NCI-H446 (cell line): ENCODE measurements around the gene GPC6.
"Not testable (repeated sequence)": the region's sequence is repeated elsewhere in the genome, so short reads cannot be mapped to it uniquely, and the experiment has no call there.

Source experiments
- DNase-seq, 2 experiments: peaks; one replicate each; lab custom pipeline; 2025; lab: John Stamatoyannopoulos, UW

Gene GPC6

DNA sequence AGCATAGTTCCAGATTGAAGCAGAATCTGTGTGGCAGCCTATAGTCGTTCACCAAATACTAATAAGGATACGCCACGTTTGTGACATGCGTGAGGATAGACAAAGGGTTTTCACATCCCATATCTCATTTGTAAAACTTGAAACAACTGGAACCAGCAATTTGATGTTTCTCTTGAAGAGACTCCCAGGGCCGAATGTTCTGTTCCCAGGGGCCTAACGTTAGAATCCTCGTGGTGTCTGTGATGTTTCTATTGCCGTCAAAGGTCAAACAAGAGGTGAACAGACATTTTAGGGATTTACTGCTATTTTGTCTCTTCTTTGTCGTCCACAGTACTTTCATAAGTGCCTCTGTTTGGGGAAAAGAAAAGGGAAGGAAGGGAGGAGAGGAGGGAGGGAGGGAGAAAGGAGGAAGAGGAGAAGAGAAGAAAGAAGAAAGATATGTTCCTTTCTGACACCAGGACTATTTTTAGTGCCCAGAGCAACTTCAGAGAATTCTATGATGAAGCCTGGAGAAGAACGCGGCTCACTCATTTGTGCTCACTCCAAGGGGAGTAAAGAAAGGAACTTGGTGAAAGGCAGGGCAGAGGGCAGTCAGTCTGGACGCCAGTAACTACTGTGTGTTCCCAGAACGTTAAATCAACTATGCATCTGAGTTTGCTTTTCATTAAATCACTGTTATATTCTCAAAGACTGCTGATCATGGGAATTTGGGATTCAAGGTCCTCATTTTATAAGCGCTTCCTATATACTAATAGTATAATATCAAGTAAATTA is 1098.3 kb downstream of the GPC6 start:
- DNase-seq = no peak

DNA sequence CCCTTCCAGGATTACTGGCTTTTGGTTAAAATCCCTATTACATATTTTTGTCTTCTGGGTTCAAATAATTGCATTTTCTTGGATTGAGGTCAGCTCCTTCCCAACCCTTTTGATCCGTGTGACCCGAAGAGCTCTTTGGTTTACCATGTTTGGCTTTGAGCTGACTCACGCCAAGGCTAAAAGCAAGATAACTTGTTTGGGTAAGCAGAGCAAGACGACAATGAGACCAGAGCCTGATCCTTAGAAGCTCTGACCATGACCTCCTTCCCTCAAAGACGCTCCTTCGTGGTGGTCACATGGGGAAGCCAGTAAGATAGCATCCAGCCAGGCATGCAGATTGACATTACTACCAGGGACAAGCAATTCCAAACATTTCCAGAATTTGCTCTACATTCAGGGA is 1099.0 kb downstream of the GPC6 start:
- no peak for DNase-seq

DNA sequence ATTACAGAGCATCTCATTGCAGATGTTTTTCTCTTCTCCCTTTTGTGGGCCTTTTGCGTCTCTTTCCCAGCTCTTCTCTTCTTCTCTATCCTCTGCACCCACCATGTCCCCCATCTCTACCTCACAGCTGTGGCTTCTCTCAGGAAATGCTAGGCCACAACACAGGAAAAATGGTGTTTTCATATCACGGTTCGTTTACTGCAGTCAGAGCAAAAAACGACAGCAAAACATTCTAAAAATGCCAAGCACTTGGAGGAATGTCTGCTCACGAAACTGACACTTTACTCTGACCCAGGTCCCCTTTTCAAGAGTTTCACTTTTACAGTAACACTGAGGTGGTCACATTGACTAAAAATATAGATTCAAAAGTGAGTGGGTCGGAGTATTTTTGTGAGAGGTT is 1100.7 kb downstream of the GPC6 start:
- no peak for DNase-seq

DNA sequence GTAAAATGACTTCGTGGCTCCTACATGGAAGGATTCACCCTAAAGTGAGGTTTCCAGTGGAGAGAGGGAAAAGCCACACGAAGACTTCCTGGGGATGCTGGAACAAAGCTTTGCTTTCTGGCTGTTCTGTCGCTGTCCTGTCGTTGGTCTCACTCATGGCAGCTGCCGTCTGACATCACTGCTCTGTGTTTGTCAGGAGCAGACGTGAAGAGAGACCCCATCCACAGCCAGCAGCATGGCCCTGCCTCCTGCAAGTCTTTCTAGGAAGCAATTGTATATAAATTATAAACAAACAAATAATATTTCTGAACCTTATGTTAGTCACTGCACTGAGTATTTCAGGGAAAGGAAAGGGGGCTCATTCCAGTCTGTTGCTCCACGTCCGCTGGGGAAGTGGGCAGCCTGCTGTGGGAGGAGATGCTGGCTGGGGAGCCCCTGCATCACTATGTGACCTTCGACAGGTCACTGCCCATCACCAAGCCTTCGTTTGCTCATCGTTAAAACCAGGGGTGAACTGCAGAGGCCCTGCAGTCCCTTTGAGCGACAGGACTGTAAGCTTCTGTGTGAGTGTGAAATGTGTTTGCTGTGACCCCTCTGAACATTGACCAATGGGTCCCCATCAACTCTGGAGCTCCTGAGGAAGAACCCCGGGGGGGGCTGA is 1101.9 kb downstream of the GPC6 start:
- DNase-seq = no peak

DNA sequence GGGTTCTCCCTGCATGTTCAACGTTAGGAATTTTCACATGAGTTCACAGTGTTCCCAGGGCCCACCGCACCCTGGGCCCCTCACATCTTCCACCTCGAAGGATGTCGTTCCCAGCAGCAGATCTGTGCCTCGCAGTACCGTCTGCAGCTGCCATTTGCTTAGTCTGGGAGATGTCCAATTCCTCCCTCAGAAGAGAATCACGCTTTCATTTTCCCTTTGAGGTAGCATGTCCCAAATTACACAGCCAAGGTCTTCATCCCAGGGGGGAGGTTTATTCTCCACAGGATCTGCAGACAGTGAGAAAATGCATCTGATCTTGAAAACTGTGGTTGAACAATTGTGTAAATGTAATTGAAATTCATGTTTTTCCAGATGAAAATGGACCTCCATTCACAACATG is 1102.7 kb downstream of the GPC6 start:
- no peak for DNase-seq

DNA sequence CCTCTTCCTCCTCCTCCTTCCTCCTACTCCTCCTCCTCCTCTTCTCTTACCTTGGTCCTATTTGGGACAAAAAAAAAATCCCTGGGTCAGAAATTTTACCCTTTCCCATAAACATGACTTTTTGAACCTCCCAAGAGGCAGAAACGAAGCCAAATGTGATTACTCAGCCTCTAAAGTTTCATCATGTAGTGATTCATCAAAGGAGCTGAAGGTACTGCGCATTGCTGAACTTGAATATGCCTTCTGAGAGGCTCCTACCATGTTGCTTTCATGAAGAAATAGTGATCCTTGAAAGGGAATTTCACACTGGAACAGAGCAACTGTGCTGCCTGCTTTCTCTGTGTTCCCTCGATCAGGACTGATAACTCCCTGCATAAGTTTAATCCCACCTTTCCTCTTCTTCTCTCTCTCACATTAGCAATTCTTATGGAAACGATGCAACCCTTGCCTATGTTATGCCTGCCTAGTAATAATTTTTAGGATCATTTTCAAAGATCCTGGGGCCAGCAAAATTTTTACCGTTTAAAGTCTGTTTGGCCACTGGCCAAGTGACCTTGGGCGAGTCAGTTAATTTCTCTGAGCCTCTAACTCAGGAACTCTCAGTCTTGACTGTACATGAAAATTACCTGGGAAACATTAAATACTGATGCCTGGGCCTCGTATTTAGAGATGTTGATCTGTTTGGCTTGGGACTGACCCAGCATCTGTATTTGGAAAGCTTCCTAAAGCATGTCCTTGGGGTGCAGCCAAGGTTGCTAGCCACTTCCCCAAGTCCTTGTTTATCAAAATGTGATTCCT is 1103.3 kb downstream of the GPC6 start:
- peak in 1 of 2 experiments; percentile 0 for DNase-seq

DNA sequence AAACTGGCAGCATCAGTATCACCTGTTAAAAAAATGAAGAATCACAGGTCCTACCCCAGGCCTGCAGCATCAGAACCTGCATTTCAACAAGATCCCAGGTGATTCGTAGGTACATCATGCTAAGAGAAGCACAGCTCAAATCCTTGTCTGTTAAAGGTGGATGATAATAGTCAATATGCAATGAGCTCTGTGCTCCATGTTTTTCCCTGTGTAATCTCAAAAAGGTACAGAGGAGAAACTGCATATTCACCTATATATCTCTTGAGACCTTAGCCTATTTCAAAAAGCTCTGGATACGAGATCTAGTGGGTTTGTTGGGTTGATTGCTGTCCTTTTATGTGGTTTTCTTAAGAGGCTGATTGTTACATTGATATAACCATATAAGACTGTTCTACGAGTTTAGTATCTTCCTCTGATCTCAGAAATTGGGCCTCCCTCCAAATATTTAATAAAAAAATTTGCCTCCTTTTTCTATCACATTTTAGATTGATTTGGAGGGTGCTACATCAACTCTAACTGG is 1104.0 kb downstream of the GPC6 start:
- no peak for DNase-seq

DNA sequence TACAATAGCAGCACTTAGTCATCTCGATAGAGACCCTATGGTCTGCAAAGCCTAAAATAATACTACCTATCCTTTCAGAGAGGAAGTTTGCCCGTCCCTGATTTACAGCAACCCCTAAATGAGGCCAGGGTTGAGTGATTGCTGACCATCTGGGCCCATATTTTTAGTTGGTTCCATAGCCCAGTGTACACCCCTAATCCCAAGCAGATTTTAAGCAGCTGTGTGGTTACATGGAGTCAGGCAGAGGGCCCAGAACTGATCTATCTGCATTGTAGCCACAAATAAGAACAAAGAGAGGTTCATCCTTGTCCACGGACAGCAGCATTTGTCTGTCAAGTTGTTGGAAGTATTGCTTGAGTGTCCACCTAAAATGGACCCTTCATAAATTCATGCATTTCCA is 1104.7 kb downstream of the GPC6 start:
- DNase-seq = no peak

DNA sequence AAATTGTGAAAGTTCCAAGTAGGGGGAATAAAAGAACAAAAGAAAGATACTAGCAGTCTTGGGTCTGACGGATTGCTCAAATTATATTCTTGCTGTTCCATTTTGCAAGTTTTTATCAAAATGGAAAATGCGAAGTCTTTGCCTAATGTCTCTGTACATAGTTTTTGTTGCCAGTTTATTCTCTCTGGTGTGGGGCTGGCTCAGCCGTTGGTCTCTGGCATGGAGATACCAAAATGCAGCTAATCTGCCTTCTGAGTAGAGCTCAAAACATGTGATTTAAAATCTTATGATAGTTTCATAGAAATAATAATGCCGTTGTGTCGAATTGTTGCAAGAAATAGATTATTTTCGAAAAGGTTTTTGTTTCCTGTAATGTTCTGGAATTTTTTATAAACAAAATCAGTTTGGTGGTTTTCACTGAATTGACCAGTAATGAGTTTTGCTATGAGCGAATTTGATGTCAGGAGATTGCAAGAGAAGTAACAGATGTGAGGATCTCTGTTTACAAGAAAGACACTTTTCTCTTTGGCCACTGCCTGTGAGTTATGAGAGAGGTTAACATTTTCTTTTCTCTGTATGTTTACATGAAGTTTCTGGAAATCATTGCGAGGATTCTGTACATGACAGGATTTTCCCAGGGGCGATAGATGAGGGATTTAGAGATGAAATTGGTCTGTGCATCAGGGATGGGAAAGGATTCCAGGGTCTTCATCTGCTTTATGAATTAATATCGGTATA is 1105.9 kb downstream of the GPC6 start:
- no peak for DNase-seq

DNA sequence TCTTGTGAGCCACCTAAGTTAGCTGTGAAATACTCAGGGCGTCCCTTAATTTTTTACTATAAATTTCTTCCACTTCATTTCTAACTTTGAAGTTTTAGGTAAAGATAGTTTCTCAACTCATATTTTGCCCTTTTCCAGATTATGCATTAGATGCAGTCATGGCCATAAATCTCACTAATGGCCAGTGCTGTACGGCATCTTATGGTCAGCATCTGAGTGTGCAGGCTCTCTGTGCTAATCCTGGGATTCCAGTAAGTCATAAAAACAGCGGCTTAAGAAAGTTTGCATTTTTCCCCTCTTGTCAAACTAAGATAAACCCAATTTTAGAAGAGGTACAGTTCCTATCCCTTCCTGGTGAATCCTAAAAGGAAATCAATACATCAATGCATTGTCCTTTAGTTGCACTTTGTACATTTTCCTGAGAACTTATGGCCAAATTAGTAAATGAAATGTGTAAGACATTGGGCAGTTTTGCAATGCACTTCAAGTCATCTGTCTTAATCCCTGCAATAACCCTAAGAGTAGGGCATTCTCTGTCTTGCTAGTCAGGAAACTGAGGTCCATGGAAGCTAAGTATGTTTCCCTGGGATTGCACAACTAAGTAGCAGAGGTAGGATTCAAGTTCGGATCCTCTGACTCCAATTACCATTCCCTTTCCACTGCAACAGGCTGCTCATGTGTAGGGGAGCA is 1106.7 kb downstream of the GPC6 start:
- DNase-seq = no peak

DNA sequence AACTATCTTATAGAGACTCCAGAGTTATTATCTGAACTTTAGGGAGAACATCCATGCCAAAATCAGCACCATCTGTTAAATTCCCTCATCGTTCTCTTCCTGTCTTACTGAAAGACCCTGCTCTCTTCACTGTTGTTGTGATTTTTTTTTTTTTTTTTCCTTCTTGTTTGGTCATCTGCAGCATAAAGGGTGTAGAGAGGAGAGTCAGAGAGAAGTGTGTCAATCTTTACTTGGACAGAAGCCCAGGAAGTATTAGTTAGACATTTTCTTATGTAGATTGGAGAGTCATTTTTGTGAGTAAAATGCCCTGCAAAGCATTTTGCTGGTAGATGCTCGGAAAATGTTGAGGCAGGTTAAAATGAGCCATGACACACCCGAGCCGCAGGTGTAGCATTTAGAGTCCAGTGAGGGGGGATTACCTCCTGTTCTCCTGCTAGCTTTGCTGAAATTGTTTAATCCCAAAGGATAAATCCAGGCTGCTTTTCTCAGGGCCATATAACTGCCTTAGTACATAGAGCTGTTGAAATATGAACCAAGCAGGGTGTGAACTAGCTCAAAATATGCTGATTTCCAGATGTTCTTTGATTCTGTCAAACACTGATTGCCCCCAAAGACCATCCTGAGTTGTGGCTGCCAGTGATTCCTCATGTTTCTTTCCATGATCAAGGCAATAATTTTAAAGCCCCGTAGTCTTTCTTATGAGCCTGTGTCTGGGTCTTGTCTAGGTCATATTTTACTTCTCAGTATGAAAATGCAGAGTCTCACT is 1109.3 kb downstream of the GPC6 start:
- no peak for DNase-seq

DNA sequence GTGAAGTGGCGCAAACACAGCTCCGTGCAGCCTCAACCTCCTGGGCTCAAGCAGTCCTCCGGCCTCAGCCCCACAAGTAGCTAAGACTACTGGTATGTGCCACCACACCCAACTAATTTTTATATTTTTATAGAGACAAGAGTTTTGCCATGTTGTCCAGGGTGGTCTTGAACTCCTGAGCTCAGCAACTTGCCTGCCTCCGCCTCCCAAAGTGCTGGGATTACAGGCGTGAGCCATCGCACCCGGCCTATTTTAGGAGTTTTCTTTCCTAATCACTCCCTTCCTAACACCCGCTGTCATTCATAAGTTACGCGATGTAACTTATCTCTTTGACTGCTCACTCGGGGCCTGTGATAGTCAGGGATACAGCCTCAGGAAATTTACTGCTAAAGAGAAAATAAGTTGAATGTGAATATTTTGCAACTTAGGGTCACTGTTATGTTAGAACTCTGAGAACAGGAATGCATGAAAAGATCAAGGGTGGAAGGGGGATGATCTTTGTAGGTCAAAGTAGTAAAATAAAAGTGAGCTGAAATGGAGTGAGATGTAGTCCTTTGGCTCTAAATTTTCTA is 1112.6 kb downstream of the GPC6 start:
- DNase-seq = no peak

DNA sequence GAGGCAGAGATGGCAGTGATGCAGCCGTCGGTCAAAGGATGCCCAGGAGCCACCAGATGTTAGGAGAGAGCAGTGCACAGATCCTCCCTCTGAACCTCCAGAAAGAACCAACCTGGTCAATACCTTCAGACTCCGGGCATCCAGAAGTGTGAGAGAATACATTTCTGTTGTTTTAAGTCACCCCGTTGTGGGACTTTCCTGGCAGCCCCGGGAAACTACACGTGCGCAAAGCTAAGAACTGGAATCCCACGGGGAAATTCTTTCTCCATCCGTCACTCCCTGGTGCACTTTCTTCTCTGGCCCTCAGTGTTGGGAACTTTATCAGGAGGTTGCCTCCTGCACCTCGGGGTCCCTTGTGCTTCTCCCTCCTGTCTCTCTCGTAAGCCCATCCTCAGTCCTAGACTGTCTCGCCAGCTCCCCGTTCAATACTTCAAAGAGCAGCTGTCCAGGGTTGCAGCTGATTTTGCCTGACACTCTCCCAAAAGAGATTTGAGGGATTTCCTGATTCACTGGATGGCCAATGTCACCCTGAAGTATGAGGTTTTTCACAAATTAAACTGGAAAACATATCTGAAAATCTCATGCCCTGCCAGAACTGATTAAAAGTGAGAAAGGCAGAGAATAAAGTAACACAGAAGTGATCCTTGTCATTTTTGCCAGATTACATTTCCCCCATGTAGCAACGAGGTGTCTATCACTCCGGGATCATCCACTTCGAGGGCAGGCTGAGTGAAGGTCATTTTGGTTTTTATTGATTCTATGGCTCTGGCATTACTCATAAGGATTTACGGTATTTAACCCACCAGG is 1116.0 kb downstream of the GPC6 start:
- no peak for DNase-seq

DNA sequence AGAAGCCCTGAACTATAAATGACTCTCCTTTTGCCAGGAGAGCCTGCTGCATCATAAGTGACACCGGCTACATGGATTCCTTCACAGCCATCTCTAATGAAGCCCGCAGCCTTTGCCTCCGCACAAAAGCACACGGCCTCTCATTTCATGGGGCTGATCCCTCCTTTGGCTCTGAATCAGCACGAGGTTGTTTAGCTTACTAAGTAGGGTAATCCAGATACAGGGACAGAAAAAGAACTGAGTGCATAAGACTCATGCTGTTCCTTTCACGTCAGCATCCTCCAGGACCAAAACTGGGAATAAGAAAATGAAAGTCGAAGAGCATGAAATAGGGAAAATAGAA is 1116.6 kb downstream of the GPC6 start:
- DNase-seq = no peak

DNA sequence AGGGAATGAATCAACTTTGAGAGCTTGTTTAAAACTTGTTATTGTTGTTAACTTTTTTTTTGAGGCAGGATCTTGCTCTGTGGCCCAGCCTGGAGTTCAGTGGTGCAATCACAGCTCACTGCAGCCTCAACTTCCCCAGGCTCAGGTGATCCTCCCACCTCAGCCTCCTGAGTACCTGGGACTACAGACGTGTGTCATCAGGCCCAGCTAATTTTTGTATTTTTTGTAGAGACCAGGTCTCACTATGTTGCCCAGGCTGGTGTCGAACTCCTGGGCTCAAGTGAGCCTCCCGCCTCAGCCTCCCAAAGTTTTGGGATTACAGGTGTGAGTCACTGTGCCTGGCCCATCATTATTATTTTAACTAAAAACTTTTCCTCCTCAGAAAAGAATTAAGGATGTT is 1117.1 kb downstream of the GPC6 start:
- DNase-seq = not testable (repeated sequence)

DNA sequence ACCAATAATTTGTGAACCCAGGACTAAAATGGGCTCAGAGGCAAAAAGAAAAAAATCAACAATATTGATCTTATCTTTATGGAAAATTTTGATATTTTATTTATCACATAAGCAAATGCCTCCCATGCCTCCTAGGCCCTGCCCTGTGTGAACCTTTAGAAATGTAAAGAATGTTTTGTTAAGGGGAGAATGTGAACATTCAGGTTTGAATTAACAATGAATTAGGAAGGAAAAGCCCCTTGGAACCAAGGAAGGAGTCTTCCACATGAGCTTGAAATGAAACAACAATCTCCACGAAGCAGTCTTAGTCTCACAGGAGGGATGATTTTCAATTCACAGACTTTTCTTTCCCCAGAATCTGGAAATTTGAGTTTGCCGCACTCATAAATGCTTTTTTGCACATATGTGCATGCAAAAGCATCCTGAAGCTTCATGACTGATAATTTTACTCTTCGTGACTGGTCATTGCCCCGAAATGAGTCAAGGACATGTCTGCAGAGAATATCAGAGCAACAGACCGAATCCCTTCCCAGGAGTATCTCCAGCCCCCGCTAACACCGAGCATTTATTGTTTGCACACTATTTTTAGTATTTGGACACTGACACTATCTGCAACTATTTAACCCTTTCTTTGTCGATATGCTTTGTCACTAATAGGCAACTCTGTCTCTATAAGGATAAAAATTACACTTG is 1117.7 kb downstream of the GPC6 start:
- no peak for DNase-seq

DNA sequence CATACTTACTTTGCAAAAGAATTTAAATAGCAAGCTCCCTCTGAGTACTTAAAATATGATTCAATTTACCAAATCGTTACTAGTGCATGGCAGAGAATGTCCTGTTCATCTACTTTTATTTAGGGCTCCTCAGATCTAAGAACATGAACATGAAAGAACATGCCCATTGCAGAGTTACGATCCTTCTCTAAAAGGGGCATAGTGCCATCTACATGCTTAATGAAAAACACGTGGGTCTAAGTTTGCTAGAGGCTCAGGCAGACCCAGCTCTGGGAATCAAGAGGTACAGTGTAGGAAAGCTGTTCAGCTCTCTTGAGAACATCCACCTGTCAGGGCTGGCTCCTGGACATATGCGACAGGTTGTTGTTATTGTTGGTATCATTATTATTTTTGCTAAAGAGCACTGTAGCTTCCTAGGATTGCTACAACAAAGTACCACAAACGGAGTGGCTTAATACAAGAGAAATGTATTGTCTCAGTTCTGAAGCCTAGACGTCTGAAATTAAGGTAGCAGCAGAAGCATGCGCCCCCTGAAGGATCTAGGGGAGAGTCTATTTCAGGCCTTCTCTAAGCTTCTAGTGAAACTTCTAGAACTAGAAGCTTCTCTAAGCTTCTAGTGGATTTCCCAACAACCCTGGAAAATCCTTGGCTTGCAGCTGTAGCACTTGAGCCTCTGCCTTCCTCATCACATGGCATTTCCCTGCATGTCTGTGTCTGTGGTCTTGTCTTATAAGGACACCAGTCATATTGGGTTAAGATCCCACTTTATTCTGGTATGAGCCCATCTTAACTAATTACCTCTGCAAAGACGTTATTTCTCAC is 1119.0 kb downstream of the GPC6 start:
- peak in 1 of 2 experiments; percentile 18 for DNase-seq
